ENCODE results near the gene SLA2. TPM values are rescaled to one million over a fixed set of nuclear protein-coding genes. Genes with fewer than 3 reads are reported as not detected.

SLA2 gene
- total and polyA plus RNA-seq, 4 experiments from 2014 or later = 12.7 to 29.9 (median 21.5) TPM

DNA sequence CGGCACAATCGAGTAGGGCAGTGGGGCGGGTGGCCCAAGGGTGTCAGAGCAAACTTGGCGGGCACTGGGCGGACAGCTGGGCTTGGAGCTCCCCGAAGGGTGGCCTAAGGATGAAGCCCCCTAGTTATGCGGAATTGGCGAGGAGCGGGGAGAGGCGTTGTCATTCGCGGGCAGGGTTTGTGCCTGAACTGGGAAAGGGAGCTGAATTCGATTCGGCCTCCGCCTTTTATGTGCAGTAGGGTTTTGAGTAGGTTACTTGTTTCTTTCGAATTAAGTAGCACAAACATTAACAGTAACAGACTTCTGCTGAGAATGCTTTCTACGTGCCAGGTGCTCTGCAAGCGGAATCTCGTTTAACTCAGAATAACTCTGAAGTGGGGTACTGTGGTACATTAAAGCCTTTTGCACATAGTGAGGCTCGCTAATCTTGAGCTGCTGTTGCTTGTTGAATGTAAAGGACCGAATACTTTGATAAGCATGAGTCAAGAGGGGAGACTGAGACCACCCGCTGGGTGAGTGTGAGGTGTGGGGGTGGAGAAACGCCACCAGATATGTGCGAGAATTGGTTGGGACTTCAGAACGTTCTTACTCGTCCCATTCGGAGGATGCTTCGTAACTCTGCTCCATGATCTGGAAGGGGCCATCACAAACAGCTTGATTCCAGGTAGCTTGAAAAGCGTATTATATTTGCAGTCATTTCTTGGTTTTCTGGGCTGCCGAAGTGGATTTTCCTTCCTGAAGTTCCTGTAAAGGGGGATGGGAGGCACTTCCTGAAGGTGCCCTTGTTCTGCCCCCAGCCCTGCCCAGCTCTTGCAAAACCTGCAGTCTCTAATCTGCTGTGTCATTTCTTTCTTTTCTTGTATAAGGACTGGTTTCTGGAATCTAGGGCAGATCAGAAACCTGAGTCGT is 39.6 kb downstream of the SLA2 start:
- Mint-ChIP-seq H3K9me3 (peaks cover 0 to 2% (median 0%) of the 10 kb centered on the region in 8 donors), H3K4me3 (peak overlapping the region; percentile 91 to 98 (median 97)), H3K4me1 (peaks cover 14 to 42% (median 25%) of the 10 kb centered on the region in 4 donors), H3K27ac (peak overlapping the region; percentile 93 to 99 (median 98)), H3K27me3 (peaks cover 1 to 2% of the 10 kb centered on the region in 2 donors), H3K36me3 (peaks cover 3 to 48% of the 10 kb centered on the region in 2 donors)
- DNase-seq = no peak
- CTCF ChIA-PET (ENCODE audit: partially characterized antibody) = interaction anchor here (0.6 to 5.1 kb wide), 18 partner anchors 10 to 202 kb away, joined by 3 to 70 read pairs (median 4); partner anchors contain the start of genes DSN1, SLA2 and TGIF2
- intact Hi-C loops (cut with micrococcal nuclease) = loop anchor here (1.0 kb wide), 1 partner anchor 23 kb away; no protein-coding TSS in a partner anchor
- Histone ChIP-seq H3K4me3 (ENCODE audit: low read length in 2 of 2) (peak overlapping the region; percentile 62 to 81), H3K27me3 (ENCODE audit: insufficient read depth, low read length) (no peaks in the 10 kb centered on the region), H3K27ac (ENCODE audit: low read depth, low read length) (peak overlapping the region; percentile 98), H3K4me1 (ENCODE audit: insufficient read depth, low read length) (peaks cover 30% of the 10 kb centered on the region), H3K9me3 (ENCODE audit: control insufficient read depth in 1 of 2, low read length in 2 of 2) (no peaks in the 10 kb centered on the region), H3K36me3 (ENCODE audit: insufficient read depth, low read length) (peaks cover 24% of the 10 kb centered on the region)
- POLR2A ChIA-PET (ENCODE audit: partially characterized antibody) = interaction anchor here (0.7 to 12.7 kb wide), 23 partner anchors 8 to 573 kb away, joined by 3 to 153 read pairs (median 7); partner anchors contain the start of genes DSN1, MROH8, NDRG3 and RPN2

DNA sequence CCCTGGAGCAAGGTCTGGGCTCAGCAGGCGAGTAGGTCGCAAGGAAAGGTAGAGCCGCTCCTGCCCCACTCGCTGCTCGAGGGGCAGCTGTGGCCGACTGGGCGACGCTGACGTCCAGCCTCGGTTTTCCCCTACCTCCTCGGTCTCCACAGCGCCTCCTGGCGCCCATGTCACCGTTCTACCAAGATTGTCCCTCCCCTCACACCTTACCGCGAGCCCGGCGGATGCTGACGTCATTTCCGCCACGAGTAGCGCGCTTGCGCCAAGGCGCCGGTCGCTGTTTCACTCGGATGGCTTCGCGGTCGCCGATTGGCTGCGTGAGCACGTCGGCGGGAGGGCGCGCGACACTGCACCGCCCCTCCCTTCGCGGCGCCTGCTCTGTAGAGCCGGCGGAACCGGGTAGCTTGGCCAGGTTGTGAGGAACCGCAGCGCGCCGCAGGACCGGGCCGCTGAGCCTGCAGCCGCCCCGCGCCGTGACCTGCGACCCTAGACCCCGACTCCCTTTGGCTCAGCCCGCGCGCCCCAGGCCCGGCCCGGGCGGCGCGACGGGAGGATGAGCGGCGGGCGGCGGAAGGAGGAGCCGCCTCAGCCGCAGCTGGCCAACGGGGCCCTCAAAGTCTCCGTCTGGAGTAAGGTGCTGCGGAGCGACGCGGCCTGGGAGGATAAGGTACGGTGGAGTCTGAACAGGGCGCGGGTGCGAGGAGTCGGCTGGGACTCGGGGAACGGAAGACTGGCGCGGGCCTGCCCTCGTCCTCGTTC is 40.4 kb downstream of the SLA2 start, which contains the start of gene RAB5IF:
Gene RAB5IF, plus strand, starts transcription at position 381 of the 759 bp plus-strand sequence. Its CDS starts 173 bp downstream, at position 554.
- H3K4me1 ChIP-seq (ENCODE audit: insufficient read depth, low read length) = peaks cover 30% of the 10 kb centered on the region
- peaks cover 1 to 2% of the 10 kb centered on the region in 2 donors for H3K27me3 Mint-ChIP-seq
- peak within 1 kb of the TSS; percentile 97 to 99 (median 98) for H3K27ac Mint-ChIP-seq
- peaks cover 1 to 40% of the 10 kb centered on the region in 2 donors for H3K36me3 Mint-ChIP-seq
- H3K27ac ChIP-seq (ENCODE audit: low read depth, low read length) = peak within 1 kb of the TSS; percentile 98
- peak within 1 kb of the TSS; percentile 91 to 98 (median 97) for H3K4me3 Mint-ChIP-seq
- peak; percentile 98 to 99 (median 99) for DNase-seq
- H3K9me3 Mint-ChIP-seq = peaks cover 0 to 2% (median 0%) of the 10 kb centered on the region in 8 donors
- no peaks in the 10 kb centered on the region for H3K9me3 ChIP-seq (ENCODE audit: control insufficient read depth in 1 of 2, low read length in 2 of 2)
- intact Hi-C loops (cut with micrococcal nuclease) = loop anchor here (1.0 to 2.0 kb wide), 8 partner anchors 10 to 145 kb away; partner anchors contain the start of genes NDRG3 and TGIF2
- peak within 1 kb of the TSS; percentile 62 to 81 for H3K4me3 ChIP-seq (ENCODE audit: low read length in 2 of 2)
- ChIA-PET POLR2A (ENCODE audit: partially characterized antibody) (interaction anchor here (0.6 to 12.7 kb wide), 24 partner anchors 9 to 574 kb away, joined by 3 to 153 read pairs (median 7); partner anchors contain the start of genes DSN1, MROH8, NDRG3 and RPN2), CTCF (ENCODE audit: partially characterized antibody) (interaction anchor here (0.5 to 5.1 kb wide), 20 partner anchors 10 to 203 kb away, joined by 3 to 70 read pairs (median 6); partner anchors contain the start of genes DSN1, SLA2 and TGIF2)
- peaks cover 15 to 43% (median 26%) of the 10 kb centered on the region in 4 donors for H3K4me1 Mint-ChIP-seq
- H3K27me3 ChIP-seq (ENCODE audit: insufficient read depth, low read length) = no peaks in the 10 kb centered on the region
- peaks cover 21% of the 10 kb centered on the region for H3K36me3 ChIP-seq (ENCODE audit: insufficient read depth, low read length)

DNA sequence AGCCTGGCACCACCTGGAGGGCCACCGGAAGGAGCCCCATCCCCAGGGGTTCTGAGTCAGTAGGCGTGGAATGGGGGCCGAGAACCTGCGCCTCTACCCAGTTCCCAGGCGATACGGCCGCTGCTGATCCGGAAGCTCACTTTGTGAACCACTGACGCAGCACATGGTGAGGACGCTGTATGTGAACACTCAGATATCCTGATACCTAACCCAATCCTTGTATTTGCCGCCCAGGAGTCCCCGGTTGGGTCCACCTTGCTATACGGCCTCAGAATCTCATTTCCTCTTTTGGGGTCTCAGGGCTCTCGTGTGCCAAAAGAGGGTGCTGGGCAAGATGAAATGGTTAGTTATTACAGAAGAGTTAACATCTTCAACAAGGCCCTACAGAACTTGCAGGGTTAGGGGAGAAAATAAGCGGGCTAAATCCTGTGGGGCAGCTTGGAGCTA is 41.0 kb downstream of the SLA2 start:
- peaks cover 0 to 35% of the 10 kb centered on the region in 2 donors for H3K36me3 Mint-ChIP-seq
- no peaks in the 10 kb centered on the region for H3K27me3 ChIP-seq (ENCODE audit: insufficient read depth, low read length)
- peaks cover 0 to 2% (median 0%) of the 10 kb centered on the region in 8 donors for H3K9me3 Mint-ChIP-seq
- H3K4me3 ChIP-seq (ENCODE audit: low read length in 2 of 2) = peak overlapping the region; percentile 19 to 62
- peaks cover 17 to 43% (median 28%) of the 10 kb centered on the region in 4 donors for H3K4me1 Mint-ChIP-seq
- H3K4me1 ChIP-seq (ENCODE audit: insufficient read depth, low read length) = peaks cover 30% of the 10 kb centered on the region
- ChIA-PET CTCF (ENCODE audit: partially characterized antibody) (interaction anchor here (0.5 to 5.1 kb wide), 15 partner anchors 9 to 150 kb away, joined by 3 to 70 read pairs (median 7); partner anchors contain the start of genes SLA2 and TGIF2), POLR2A (ENCODE audit: partially characterized antibody) (interaction anchor here (0.6 to 12.7 kb wide), 20 partner anchors 12 to 553 kb away, joined by 3 to 153 read pairs (median 8); partner anchors contain the start of genes DSN1, NDRG3, SLA2 and TGIF2)
- peaks cover 20% of the 10 kb centered on the region for H3K36me3 ChIP-seq (ENCODE audit: insufficient read depth, low read length)
- H3K9me3 ChIP-seq (ENCODE audit: control insufficient read depth in 1 of 2, low read length in 2 of 2) = no peaks in the 10 kb centered on the region
- H3K27ac ChIP-seq (ENCODE audit: low read depth, low read length) = peak overlapping the region; percentile 98
- H3K4me3 Mint-ChIP-seq = peak overlapping the region; percentile 83 to 97 (median 94)
- peak overlapping the region; percentile 97 to 99 (median 98) for H3K27ac Mint-ChIP-seq
- DNase-seq = peak in 1 of 5 donors; percentile 76
- intact Hi-C loops (cut with micrococcal nuclease) = loop anchor here (1.0 to 2.0 kb wide), 7 partner anchors 10 to 144 kb away; partner anchors contain the start of genes NDRG3 and TGIF2
- peaks cover 1 to 2% of the 10 kb centered on the region in 2 donors for H3K27me3 Mint-ChIP-seq

DNA sequence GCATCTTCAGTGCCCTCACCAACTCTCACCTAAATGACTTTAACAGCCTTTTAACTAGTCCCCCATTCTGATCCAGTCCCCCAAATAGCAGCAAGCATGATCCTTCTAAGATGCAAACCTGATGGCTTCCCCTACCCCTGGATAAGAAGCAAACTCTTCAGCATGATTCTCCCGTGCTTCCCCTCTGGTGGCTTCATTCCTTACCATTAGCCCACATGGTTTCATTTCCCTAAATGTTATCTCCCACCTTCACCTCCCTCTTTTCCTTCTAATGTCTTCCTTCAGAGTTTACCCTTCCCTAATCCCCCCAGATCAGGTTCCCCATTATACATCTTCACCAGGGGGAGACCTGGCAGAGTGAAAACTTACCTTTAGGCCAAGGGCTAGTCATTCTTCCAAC is 44.5 kb downstream of the SLA2 start:
- DNase-seq = no peak
- H3K27me3 Mint-ChIP-seq = peaks cover 1 to 2% of the 10 kb centered on the region in 2 donors
- intact Hi-C loops (cut with micrococcal nuclease) = no loop called here
- Histone ChIP-seq H3K27ac (ENCODE audit: low read depth, low read length) (no peak overlapping the region), H3K4me3 (ENCODE audit: low read length in 2 of 2) (no peak overlapping the region), H3K36me3 (ENCODE audit: insufficient read depth, low read length) (no peaks in the 10 kb centered on the region), H3K9me3 (ENCODE audit: control insufficient read depth in 1 of 2, low read length in 2 of 2) (no peaks in the 10 kb centered on the region), H3K27me3 (ENCODE audit: insufficient read depth, low read length) (no peaks in the 10 kb centered on the region), H3K4me1 (ENCODE audit: insufficient read depth, low read length) (peaks cover 15% of the 10 kb centered on the region)
- CTCF ChIA-PET (ENCODE audit: partially characterized antibody) = interaction anchor here (0.9 to 1.7 kb wide), 2 partner anchors 10 to 11 kb away, joined by 3 to 4 read pairs; no protein-coding TSS in a partner anchor
- H3K9me3 Mint-ChIP-seq = peaks cover 0 to 2% (median 0%) of the 10 kb centered on the region in 8 donors
- POLR2A ChIA-PET (ENCODE audit: partially characterized antibody) = interaction anchor here (1.1 to 9.5 kb wide), 2 partner anchors 23 to 28 kb away, joined by 3 to 153 read pairs; partner anchors contain the start of gene TGIF2
- H3K27ac Mint-ChIP-seq = peak overlapping the region in 4 of 7 donors; percentile 2 to 69 (median 58)
- H3K36me3 Mint-ChIP-seq = peaks cover 0 to 11% of the 10 kb centered on the region in 2 donors
- no peak overlapping the region for H3K4me3 Mint-ChIP-seq
- peaks cover 15 to 28% (median 20%) of the 10 kb centered on the region in 4 donors for H3K4me1 Mint-ChIP-seq

GRCh38 chr20:36599912-36600345 is 46.1 kb downstream of the SLA2 start:
- H3K27me3 ChIP-seq (ENCODE audit: insufficient read depth, low read length) = no peaks in the 10 kb centered on the region
- intact Hi-C loops (cut with micrococcal nuclease) = no loop called here
- ChIA-PET POLR2A (ENCODE audit: partially characterized antibody) (interaction anchor here (1.2 kb wide), 1 partner anchor 10 kb away, joined by 3 read pairs; no protein-coding TSS in a partner anchor), CTCF (ENCODE audit: partially characterized antibody) (no interaction called here)
- peaks cover 17 to 26% (median 21%) of the 10 kb centered on the region in 4 donors for H3K4me1 Mint-ChIP-seq
- no peak overlapping the region for H3K4me3 Mint-ChIP-seq
- H3K9me3 Mint-ChIP-seq = no peaks in the 10 kb centered on the region
- DNase-seq = no peak
- H3K27ac Mint-ChIP-seq = peak overlapping the region in 2 of 7 donors; percentile 24 to 48
- H3K4me1 ChIP-seq (ENCODE audit: insufficient read depth, low read length) = peaks cover 22% of the 10 kb centered on the region
- H3K36me3 ChIP-seq (ENCODE audit: insufficient read depth, low read length) = no peaks in the 10 kb centered on the region
- no peak overlapping the region for H3K4me3 ChIP-seq (ENCODE audit: low read length in 2 of 2)
- no peaks in the 10 kb centered on the region for H3K27me3 Mint-ChIP-seq
- H3K36me3 Mint-ChIP-seq = no peaks in the 10 kb centered on the region
- no peaks in the 10 kb centered on the region for H3K9me3 ChIP-seq (ENCODE audit: control insufficient read depth in 1 of 2, low read length in 2 of 2)
- H3K27ac ChIP-seq (ENCODE audit: low read depth, low read length) = no peak overlapping the region

GRCh38 chr20:36593347-36593929 is 52.6 kb downstream of the SLA2 start:
- Mint-ChIP-seq H3K4me3 (peak overlapping the region in 1 of 8 donors; percentile 43), H3K27ac (peak overlapping the region; percentile 47 to 94 (median 87)), H3K27me3 (no peaks in the 10 kb centered on the region), H3K36me3 (peaks cover 0 to 26% of the 10 kb centered on the region in 2 donors), H3K9me3 (no peaks in the 10 kb centered on the region), H3K4me1 (peaks cover 29 to 57% (median 40%) of the 10 kb centered on the region in 4 donors)
- H3K36me3 ChIP-seq (ENCODE audit: insufficient read depth, low read length) = peaks cover 4% of the 10 kb centered on the region
- no peaks in the 10 kb centered on the region for H3K9me3 ChIP-seq (ENCODE audit: control insufficient read depth in 1 of 2, low read length in 2 of 2)
- intact Hi-C loops (cut with micrococcal nuclease) = no loop called here
- ChIA-PET CTCF (ENCODE audit: partially characterized antibody) (interaction anchor here (1.8 to 13.2 kb wide), 8 partner anchors 8 to 215 kb away, joined by 4 to 132 read pairs (median 16); partner anchors contain the start of genes RAB5IF and TGIF2), POLR2A (ENCODE audit: partially characterized antibody) (interaction anchor here (1.9 to 13.7 kb wide), 3 partner anchors 12 to 50 kb away, joined by 6 to 202 read pairs (median 142); partner anchors contain the start of genes RAB5IF and TGIF2)
- H3K27me3 ChIP-seq (ENCODE audit: insufficient read depth, low read length) = no peaks in the 10 kb centered on the region
- H3K4me3 ChIP-seq (ENCODE audit: low read length in 2 of 2) = no peak overlapping the region
- peak overlapping the region; percentile 11 for H3K27ac ChIP-seq (ENCODE audit: low read depth, low read length)
- DNase-seq = no peak
- H3K4me1 ChIP-seq (ENCODE audit: insufficient read depth, low read length) = peaks cover 51% of the 10 kb centered on the region
